ENCODE measurements around the gene FKBP7.

GRCh38 chr2:178517496-178517895 lies 39.1 kb upstream of the FKBP7 start:
- TF ChIP-seq POLR2A (IDR thresholded peaks at IDR 0.05; ENCODE audit: low read depth, low read length) = no peak
- TF ChIP-seq POLR2AphosphoS5 (IDR thresholded peaks at IDR 0.05; ENCODE audit: low read depth, low read length) = no peak

Measured in GM12892 (cell line).